ENCODE results near the gene NRARP. TPM values are rescaled to one million over a fixed set of nuclear protein-coding genes. Genes with fewer than 3 reads are reported as not detected.

NRARP gene
- total and polyA plus RNA-seq, 8 donors, result 1.2 to 323 (median 3.5) TPM

GRCh38 chr9:137254624-137255447, 47.2 kb downstream of the NRARP start, which contains the start of gene NELFB:
Gene NELFB (plus strand): TSS chr9:137255327.
- no peaks in the 10 kb centered on the region for H3K27me3 ChIP-seq
- peak within 1 kb of the TSS; percentile 78 to 91 (median 83) for H3K27ac ChIP-seq
- H3K4me3 ChIP-seq, result peak within 1 kb of the TSS; percentile 94 to 100 (median 98)
- H3K9me3 ChIP-seq, result no peaks in the 10 kb centered on the region
- 0 to 4% (median 1%) methylated on average over 37 to 105 of the region's 105 CpGs for WGBS, 5 donors
- peak in 1 of 7 experiments; percentile 33 for TF ChIP-seq CTCF (IDR thresholded peaks at IDR 0.05)
- no peak for TF ChIP-seq EP300 (IDR thresholded peaks at IDR 0.05)
- TF ChIP-seq POLR2AphosphoS5 (IDR thresholded peaks at IDR 0.05), result peak; percentile 33 to 85 (median 75)
- peaks cover 22 to 51% (median 38%) of the 10 kb centered on the region in 4 donors for H3K4me1 ChIP-seq
- peak; percentile 96 to 97 for DNase-seq
- intact Hi-C loops (cut with DNase I; ENCODE audit: low total_unique reads), result no loop called here
- H3K36me3 ChIP-seq, result peaks cover 4 to 32% (median 26%) of the 10 kb centered on the region in 4 donors

- DNase-seq, result no peak
- H3K4me3 ChIP-seq, result peak overlapping the region; percentile 94 to 100 (median 98)
- H3K27me3 ChIP-seq, result no peaks in the 10 kb centered on the region
- peak overlapping the region in 4 of 5 donors; percentile 76 to 91 (median 82) for H3K27ac ChIP-seq
- WGBS, 5 donors, result 48 to 65% (median 53%) methylated on average over 12 to 21 of the region's 21 CpGs
- H3K4me1 ChIP-seq, result peaks cover 22 to 51% (median 38%) of the 10 kb centered on the region in 4 donors
- TF ChIP-seq EP300 (IDR thresholded peaks at IDR 0.05) (no peak), POLR2A (IDR thresholded peaks at IDR 0.05) (no peak), POLR2AphosphoS5 (IDR thresholded peaks at IDR 0.05) (no peak), CTCF (IDR thresholded peaks at IDR 0.05) (no peak)
- H3K36me3 ChIP-seq, result peaks cover under 1 to 26% (median 21%) of the 10 kb centered on the region in 4 donors
- no peaks in the 10 kb centered on the region for H3K9me3 ChIP-seq
- intact Hi-C loops (cut with DNase I; ENCODE audit: low total_unique reads), result no loop called here
Observed at GRCh38 chr9:137253717-137254623, 48.1 kb downstream of the NRARP start.

- Histone ChIP-seq H3K36me3 (peaks cover 0 to 16% (median 11%) of the 10 kb centered on the region in 4 donors), H3K4me1 (peaks cover 22 to 46% (median 38%) of the 10 kb centered on the region in 4 donors), H3K4me3 (no peak overlapping the region), H3K9me3 (no peaks in the 10 kb centered on the region), H3K27ac (no peak overlapping the region), H3K27me3 (no peaks in the 10 kb centered on the region)
- TF ChIP-seq POLR2A (IDR thresholded peaks at IDR 0.05) (no peak), EP300 (IDR thresholded peaks at IDR 0.05) (no peak), POLR2AphosphoS5 (IDR thresholded peaks at IDR 0.05) (no peak), CTCF (IDR thresholded peaks at IDR 0.05) (no peak)
- intact Hi-C loops (cut with DNase I; ENCODE audit: low total_unique reads), result no loop called here
- peak in 1 of 2 donors; percentile 80 for DNase-seq
- WGBS, 5 donors, result 72 to 97% (median 77%) methylated on average over 11 to 35 of the region's 35 CpGs
Observed at GRCh38 chr9:137252555-137253506, 49.2 kb downstream of the NRARP start.
